Tibial nerve (tissue), 3 donors: ENCODE results near the gene FAM227B.

Experiments
- CTCF ChIP-seq, 5 experiments: fragments of 200-600 bp in 3 of 5; fragments of 450-650 bp in 2 of 5; sonication (generic) in 3 of 5; IDR thresholded peaks; one replicate each; pipeline ENCODE4 v1.5.1; 2016 to 2019; ENCODE audit warnings: antibody characterized with exemption in 5 of 5, mild to moderate bottlenecking in 3 of 5, moderate library complexity in 2 of 5
- POLR2A ChIP-seq, 2 donors: fragments of 450-650 bp; IDR thresholded peaks; one replicate each; pipeline ENCODE4 v1.6.1; 2017; ENCODE audit warnings: antibody characterized with exemption in 2 of 2, mild to moderate bottlenecking in 2 of 2, moderate library complexity in 2 of 2

- TF ChIP-seq CTCF (IDR thresholded peaks at IDR 0.05) (no peak), POLR2A (IDR thresholded peaks at IDR 0.05) (no peak)
Measured at GRCh38 chr15:49472338-49472737, 148.3 kb downstream of the FAM227B start.
